Measurements from ENCODE around the gene PYGB.

Gene PYGB

DNA sequence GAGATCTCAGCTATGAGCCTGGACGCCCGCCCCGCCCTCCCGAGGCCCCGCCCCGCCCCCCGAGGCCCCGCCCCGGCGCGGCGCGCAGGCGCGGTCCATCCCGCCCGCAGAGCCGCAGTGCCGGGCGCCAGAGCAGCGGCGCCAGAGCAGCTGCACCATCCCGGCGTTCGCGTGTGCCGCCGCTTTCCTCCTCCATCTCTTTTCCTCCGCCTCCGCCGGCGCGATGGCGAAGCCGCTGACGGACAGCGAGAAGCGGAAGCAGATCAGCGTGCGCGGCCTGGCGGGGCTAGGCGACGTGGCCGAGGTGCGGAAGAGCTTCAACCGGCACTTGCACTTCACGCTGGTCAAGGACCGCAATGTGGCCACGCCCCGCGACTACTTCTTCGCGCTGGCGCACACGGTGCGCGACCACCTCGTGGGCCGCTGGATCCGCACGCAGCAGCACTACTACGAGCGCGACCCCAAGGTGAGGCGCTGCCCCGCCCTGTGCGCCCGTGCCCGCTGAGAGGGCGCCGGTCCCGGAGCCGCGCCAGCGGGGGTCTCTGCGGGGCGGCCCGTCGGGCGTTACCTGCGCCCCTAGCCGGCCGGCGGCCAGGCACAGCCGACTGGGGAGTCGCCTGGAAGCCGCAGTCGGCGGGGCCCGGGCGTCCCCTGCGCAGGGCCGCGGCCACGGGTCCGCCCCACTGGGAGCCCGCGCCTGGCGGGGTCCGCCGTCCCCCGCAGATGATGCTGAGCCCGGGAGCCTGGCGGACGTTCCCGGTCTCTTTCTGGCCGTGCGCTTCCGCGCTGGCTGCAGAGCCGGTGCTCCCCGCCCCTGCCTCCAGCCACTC, at the start of gene PYGB (continued):
- peak; percentile 82 for TF ChIP-seq KLF1 (tag by site-specific recombination; IDR thresholded peaks at IDR 0.05)
- TF ChIP-seq ZNF629 (tag by site-specific recombination; IDR thresholded peaks at IDR 0.05) = peak; percentile 69
- no peak; the same call in 1 of the 2 replicates for TF ChIP-seq ZNF660 (tag by site-specific recombination; IDR thresholded peaks at IDR 0.05)
- TF ChIP-seq EGR2 (tag by site-specific recombination; IDR thresholded peaks at IDR 0.05; ENCODE audit: low read depth) = peak; percentile 56
- TF ChIP-seq OVOL3 (tag by site-specific recombination; IDR thresholded peaks at IDR 0.05) = peak; percentile 76; the same call in 1 of the 2 replicates
- peak; percentile 65 for TF ChIP-seq SP2 (tag by site-specific recombination; IDR thresholded peaks at IDR 0.05)
- TF ChIP-seq, protein P1, sequence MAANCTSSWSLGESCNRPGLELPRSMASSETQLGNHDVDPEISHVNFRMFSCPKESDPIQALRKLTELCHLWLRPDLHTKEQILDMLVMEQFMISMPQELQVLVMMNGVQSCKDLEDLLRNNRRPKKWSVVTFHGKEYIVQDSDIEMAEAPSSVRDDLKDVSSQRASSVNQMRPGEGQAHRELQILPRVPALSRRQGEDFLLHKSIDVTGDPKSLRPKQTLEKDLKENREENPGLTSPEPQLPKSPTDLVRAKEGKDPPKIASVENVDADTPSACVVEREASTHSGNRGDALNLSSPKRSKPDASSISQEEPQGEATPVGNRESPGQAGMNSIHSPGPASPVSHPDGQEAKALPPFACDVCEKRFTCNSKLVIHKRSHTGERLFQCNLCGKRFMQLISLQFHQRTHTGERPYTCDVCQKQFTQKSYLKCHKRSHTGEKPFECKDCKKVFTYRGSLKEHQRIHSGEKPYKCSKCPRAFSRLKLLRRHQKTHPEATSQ (tag by site-specific recombination; IDR thresholded peaks at IDR 0.05) = peak; percentile 95
- TF ChIP-seq ZSCAN30 (tag by site-specific recombination; IDR thresholded peaks at IDR 0.05) = peak; percentile 28; the same call in 1 of the 2 replicates
- TF ChIP-seq, protein P2, sequence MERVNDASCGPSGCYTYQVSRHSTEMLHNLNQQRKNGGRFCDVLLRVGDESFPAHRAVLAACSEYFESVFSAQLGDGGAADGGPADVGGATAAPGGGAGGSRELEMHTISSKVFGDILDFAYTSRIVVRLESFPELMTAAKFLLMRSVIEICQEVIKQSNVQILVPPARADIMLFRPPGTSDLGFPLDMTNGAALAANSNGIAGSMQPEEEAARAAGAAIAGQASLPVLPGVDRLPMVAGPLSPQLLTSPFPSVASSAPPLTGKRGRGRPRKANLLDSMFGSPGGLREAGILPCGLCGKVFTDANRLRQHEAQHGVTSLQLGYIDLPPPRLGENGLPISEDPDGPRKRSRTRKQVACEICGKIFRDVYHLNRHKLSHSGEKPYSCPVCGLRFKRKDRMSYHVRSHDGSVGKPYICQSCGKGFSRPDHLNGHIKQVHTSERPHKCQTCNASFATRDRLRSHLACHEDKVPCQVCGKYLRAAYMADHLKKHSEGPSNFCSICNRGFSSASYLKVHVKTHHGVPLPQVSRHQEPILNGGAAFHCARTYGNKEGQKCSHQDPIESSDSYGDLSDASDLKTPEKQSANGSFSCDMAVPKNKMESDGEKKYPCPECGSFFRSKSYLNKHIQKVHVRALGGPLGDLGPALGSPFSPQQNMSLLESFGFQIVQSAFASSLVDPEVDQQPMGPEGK (tag by site-specific recombination; IDR thresholded peaks at IDR 0.05) = 0 out of 2 replicates have a peak, but pooled peaks have one; percentile 5
- peak; percentile 92 for TF ChIP-seq ZEB2 (tag by site-specific recombination; IDR thresholded peaks at IDR 0.05)
- peak; percentile 62; the same call in 1 of the 2 replicates for TF ChIP-seq YY2 (tag by site-specific recombination; IDR thresholded peaks at IDR 0.05)
- peak; percentile 63 for TF ChIP-seq ZFHX2 (tag by site-specific recombination; conservative IDR thresholded peaks at IDR 0.05)
- TF ChIP-seq YY1 (tag by site-specific recombination; IDR thresholded peaks at IDR 0.05) = peak; percentile 71; the same call in 1 of the 2 replicates
- TF ChIP-seq GLI4 (tag by site-specific recombination; IDR thresholded peaks at IDR 0.05) = no peak
- TF ChIP-seq ZNF146 (tag by site-specific recombination; IDR thresholded peaks at IDR 0.05) = peak; percentile 21; the same call in 1 of the 2 replicates
- no peak for TF ChIP-seq IKZF3 (tag by site-specific recombination; IDR thresholded peaks at IDR 0.05)
- TF ChIP-seq, protein P3, sequence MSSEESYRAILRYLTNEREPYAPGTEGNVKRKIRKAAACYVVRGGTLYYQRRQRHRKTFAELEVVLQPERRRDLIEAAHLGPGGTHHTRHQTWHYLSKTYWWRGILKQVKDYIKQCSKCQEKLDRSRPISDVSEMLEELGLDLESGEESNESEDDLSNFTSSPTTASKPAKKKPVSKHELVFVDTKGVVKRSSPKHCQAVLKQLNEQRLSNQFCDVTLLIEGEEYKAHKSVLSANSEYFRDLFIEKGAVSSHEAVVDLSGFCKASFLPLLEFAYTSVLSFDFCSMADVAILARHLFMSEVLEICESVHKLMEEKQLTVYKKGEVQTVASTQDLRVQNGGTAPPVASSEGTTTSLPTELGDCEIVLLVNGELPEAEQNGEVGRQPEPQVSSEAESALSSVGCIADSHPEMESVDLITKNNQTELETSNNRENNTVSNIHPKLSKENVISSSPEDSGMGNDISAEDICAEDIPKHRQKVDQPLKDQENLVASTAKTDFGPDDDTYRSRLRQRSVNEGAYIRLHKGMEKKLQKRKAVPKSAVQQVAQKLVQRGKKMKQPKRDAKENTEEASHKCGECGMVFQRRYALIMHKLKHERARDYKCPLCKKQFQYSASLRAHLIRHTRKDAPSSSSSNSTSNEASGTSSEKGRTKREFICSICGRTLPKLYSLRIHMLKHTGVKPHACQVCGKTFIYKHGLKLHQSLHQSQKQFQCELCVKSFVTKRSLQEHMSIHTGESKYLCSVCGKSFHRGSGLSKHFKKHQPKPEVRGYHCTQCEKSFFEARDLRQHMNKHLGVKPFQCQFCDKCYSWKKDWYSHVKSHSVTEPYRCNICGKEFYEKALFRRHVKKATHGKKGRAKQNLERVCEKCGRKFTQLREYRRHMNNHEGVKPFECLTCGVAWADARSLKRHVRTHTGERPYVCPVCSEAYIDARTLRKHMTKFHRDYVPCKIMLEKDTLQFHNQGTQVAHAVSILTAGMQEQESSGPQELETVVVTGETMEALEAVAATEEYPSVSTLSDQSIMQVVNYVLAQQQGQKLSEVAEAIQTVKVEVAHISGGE (tag by site-specific recombination; conservative IDR thresholded peaks at IDR 0.05; ENCODE audit: low read depth) = peak; percentile 64
- TF ChIP-seq ZNF394 (tag by site-specific recombination; IDR thresholded peaks at IDR 0.05; ENCODE audit: borderline replicate concordance) = peak; percentile 76; the same call in 1 of the 2 replicates
- peak; percentile 92 for TF ChIP-seq ZNF2 (tag by site-specific recombination; IDR thresholded peaks at IDR 0.05)
- TF ChIP-seq HOXD13 (CRISPR knock-in tag; IDR thresholded peaks at IDR 0.05; ENCODE audit: borderline replicate concordance) = 0 out of 2 replicates have a peak, but pooled peaks have one; percentile 57
- TF ChIP-seq ZNF596 (tag by site-specific recombination; IDR thresholded peaks at IDR 0.05) = 0 out of 2 replicates have a peak, but pooled peaks have one; percentile 44
- 0 out of 2 replicates have a peak, but pooled peaks have one; percentile 63 for TF ChIP-seq ZFP37 (tag by site-specific recombination; IDR thresholded peaks at IDR 0.05)
- peak; percentile 91 for TF ChIP-seq ZNF341 (tag by site-specific recombination; IDR thresholded peaks at IDR 0.05; ENCODE audit: low read depth)
- TF ChIP-seq, protein P4, sequence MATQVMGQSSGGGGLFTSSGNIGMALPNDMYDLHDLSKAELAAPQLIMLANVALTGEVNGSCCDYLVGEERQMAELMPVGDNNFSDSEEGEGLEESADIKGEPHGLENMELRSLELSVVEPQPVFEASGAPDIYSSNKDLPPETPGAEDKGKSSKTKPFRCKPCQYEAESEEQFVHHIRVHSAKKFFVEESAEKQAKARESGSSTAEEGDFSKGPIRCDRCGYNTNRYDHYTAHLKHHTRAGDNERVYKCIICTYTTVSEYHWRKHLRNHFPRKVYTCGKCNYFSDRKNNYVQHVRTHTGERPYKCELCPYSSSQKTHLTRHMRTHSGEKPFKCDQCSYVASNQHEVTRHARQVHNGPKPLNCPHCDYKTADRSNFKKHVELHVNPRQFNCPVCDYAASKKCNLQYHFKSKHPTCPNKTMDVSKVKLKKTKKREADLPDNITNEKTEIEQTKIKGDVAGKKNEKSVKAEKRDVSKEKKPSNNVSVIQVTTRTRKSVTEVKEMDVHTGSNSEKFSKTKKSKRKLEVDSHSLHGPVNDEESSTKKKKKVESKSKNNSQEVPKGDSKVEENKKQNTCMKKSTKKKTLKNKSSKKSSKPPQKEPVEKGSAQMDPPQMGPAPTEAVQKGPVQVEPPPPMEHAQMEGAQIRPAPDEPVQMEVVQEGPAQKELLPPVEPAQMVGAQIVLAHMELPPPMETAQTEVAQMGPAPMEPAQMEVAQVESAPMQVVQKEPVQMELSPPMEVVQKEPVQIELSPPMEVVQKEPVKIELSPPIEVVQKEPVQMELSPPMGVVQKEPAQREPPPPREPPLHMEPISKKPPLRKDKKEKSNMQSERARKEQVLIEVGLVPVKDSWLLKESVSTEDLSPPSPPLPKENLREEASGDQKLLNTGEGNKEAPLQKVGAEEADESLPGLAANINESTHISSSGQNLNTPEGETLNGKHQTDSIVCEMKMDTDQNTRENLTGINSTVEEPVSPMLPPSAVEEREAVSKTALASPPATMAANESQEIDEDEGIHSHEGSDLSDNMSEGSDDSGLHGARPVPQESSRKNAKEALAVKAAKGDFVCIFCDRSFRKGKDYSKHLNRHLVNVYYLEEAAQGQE (tag by site-specific recombination; IDR thresholded peaks at IDR 0.05) = peak; percentile 52
- 0 out of 2 replicates have a peak, but pooled peaks have one; percentile 63 for TF ChIP-seq BCL11B (tag by site-specific recombination; IDR thresholded peaks at IDR 0.05; ENCODE audit: low read depth)
- TF ChIP-seq ZNF600 (tag by site-specific recombination; IDR thresholded peaks at IDR 0.05) = peak; percentile 100
- peak; percentile 74 for TF ChIP-seq ZBTB20 (tag by site-specific recombination; IDR thresholded peaks at IDR 0.05)
